A549 (cell line): ENCODE results near the gene RUNX2. TPM values are rescaled to one million over a fixed set of nuclear protein-coding genes. Genes with fewer than 3 reads are reported as not detected.

ENCODE experiments used
- ATAC-seq, 2 experiments: fragments of 200-7000 bp in 1 of 2; fragments of >200 bp in 1 of 2; cut with Nextera tagmentation in 1 of 2; cut with Tn5 transposase in 1 of 2; 3 replicates each; pipeline versions ENCODE4 v1.8.0 to v1.9.1; 2018 to 2020; ENCODE audit warnings: mild to moderate bottlenecking in 1 of 2, moderate library complexity in 1 of 2
- CTCF ChIA-PET: fragments of 300-600 bp; sonication (Branson Sonifier 250); formaldehyde crosslinking; extraction: SDS; loops from one replicate; lab custom pipeline; 2021; ENCODE audit warnings: antibody characterized with exemption, inconsistent platforms; lab: Yijun Ruan, JAX
- POLR2A ChIA-PET: fragments of 350-600 bp; formaldehyde crosslinking; extraction: SDS; loops from one replicate; lab custom pipeline; 2021; ENCODE audit warnings: antibody characterized with exemption, inconsistent platforms; lab: Yijun Ruan, JAX
- DNase-seq, 2 experiments: peaks; one replicate each; pipeline versions ENCODE4 v3.0.0 to v3.0.0-alpha.2; 2011 to 2016; ENCODE audit warnings: low read depth in 1 of 2, low spot score in 1 of 2
- FAIRE-seq: peaks from 2 replicates; lab custom pipeline; 2011; peaks lifted over from hg19 to GRCh38; lab: Jason Lieb, UNC
- H3K27ac ChIP-seq, 2 experiments: fragments of >200 bp; sonication (Bioruptor Twin); formaldehyde crosslinking; 3 replicates each; pipeline ENCODE4 v1.5.1; 2016 to 2017
- H3K4me1 ChIP-seq: fragments of >200 bp; sonication (Bioruptor Twin); formaldehyde crosslinking; 3 replicates; pipeline ENCODE4 v1.6.1; 2016
- H3K4me2 ChIP-seq: fragments of >200 bp; sonication (Bioruptor Twin); formaldehyde crosslinking; 3 replicates; pipeline ENCODE4 v1.6.1; 2016
- H3K4me3 ChIP-seq: fragments of >200 bp; sonication (Bioruptor Twin); formaldehyde crosslinking; 3 replicates; pipeline ENCODE4 v1.5.1; 2016
- H3K9me3 ChIP-seq: fragments of >200 bp; sonication (Bioruptor Twin); formaldehyde crosslinking; 3 replicates; pipeline ENCODE4 v1.6.1; 2016
- BHLHE40 ChIP-seq: IDR thresholded peaks from 2 replicates; pipeline ENCODE4 v1.6.1; 2012; ENCODE audit warnings: low read depth, low read length, inconsistent platforms
- CBX2 ChIP-seq: fragments of 200-600 bp; sonication (generic); IDR thresholded peaks from 2 replicates; pipeline ENCODE4 v1.6.1; 2016; ENCODE audit warnings: low read depth, mild to moderate bottlenecking, borderline replicate concordance
- CBX8 ChIP-seq: fragments of 200-600 bp; sonication (generic); IDR thresholded peaks from 2 replicates; pipeline ENCODE4 v1.6.1; 2016
- ELK1 ChIP-seq: fragments of 150-350 bp; IDR thresholded peaks from 2 replicates; pipeline ENCODE4 v1.6.1; 2014; ENCODE audit warnings: low read depth, mild to moderate bottlenecking, low read length
- EP300 ChIP-seq, 2 experiments: fragments of >200 bp; sonication (Bioruptor Twin); formaldehyde crosslinking; IDR thresholded peaks; 2 replicates in 1 of 2; 3 replicates in 1 of 2; pipeline ENCODE4 v1.6.1; 2016 to 2017
- ESRRA ChIP-seq: fragments of 150-350 bp; IDR thresholded peaks from 2 replicates; pipeline ENCODE4 v1.6.1; 2014; ENCODE audit warnings: mild to moderate bottlenecking, low read length, borderline replicate concordance
- FOXS1 ChIP-seq: fragments of 250-450 bp; sonication (Bioruptor Pico); IDR thresholded peaks from 2 replicates; pipeline ENCODE4 v1.5.0; 2020; ENCODE audit warnings: mild to moderate bottlenecking, moderate library complexity
- HES2 ChIP-seq: fragments of >200 bp; sonication (Bioruptor Twin); formaldehyde crosslinking; IDR thresholded peaks from 2 replicates; pipeline ENCODE4 v1.6.1; 2016
- HOXA7 ChIP-seq: fragments of 250-450 bp; sonication (Bioruptor Pico); IDR thresholded peaks from 2 replicates; pipeline ENCODE4 v1.5.0; 2020; ENCODE audit warnings: mild to moderate bottlenecking, moderate library complexity
- HOXB5 ChIP-seq: fragments of 250-450 bp; sonication (Bioruptor Pico); IDR thresholded peaks from 2 replicates; pipeline ENCODE4 v1.5.0; 2020; ENCODE audit warnings: mild to moderate bottlenecking, moderate library complexity
- JUN ChIP-seq, 2 experiments: fragments of >200 bp; sonication (Bioruptor Twin); formaldehyde crosslinking; IDR thresholded peaks; 2 replicates in 1 of 2; 3 replicates in 1 of 2; pipeline ENCODE4 v1.6.1; 2016 to 2017
- JUNB ChIP-seq: fragments of >200 bp; sonication (Bioruptor Twin); formaldehyde crosslinking; IDR thresholded peaks from 2 replicates; pipeline ENCODE4 v1.6.1; 2016
- KDM1A ChIP-seq: fragments of 200-600 bp; sonication (generic); IDR thresholded peaks from 2 replicates; pipeline ENCODE4 v1.6.1; 2016; ENCODE audit warnings: low read depth, mild to moderate bottlenecking
- MAFK ChIP-seq: fragments of 450-650 bp; IDR thresholded peaks from 2 replicates; pipeline ENCODE4 v1.6.1; 2014; ENCODE audit not compliant: partially characterized antibody
- MAZ ChIP-seq: fragments of 150-350 bp; IDR thresholded peaks from 2 replicates; pipeline ENCODE4 v1.6.1; 2014; ENCODE audit warnings: antibody characterized with exemption, low read depth, low read length, borderline replicate concordance
- PBX3 ChIP-seq: IDR thresholded peaks from 2 replicates; pipeline ENCODE4 v1.6.1; 2012
- RCOR1 ChIP-seq: fragments of 150-350 bp; IDR thresholded peaks from 2 replicates; pipeline ENCODE4 v1.6.1; 2014; ENCODE audit warnings: antibody characterized with exemption, low read length, low read depth
- REST ChIP-seq: fragments of 200-600 bp; sonication (generic); IDR thresholded peaks from 2 replicates; pipeline ENCODE4 v1.6.1; 2016; ENCODE audit warnings: antibody characterized with exemption, mild to moderate bottlenecking, moderate library complexity
- SMC3 ChIP-seq: fragments of >200 bp; sonication (Bioruptor Twin); formaldehyde crosslinking; IDR thresholded peaks from 3 replicates; pipeline ENCODE4 v1.6.1; 2018; ENCODE audit warnings: inconsistent platforms
- SREBF2 ChIP-seq: fragments of 450-650 bp; IDR thresholded peaks from 2 replicates; pipeline ENCODE4 v1.6.1; 2014; ENCODE audit warnings: mild to moderate bottlenecking, moderate library complexity
- TP53 ChIP-seq: fragments of 250-450 bp; sonication (Bioruptor Pico); IDR thresholded peaks from 2 replicates; pipeline ENCODE4 v1.5.0; 2021; ENCODE audit warnings: mild to moderate bottlenecking, moderate library complexity
- ZC3H11A ChIP-seq: fragments of 450-650 bp; IDR thresholded peaks from 2 replicates; pipeline ENCODE4 v1.6.1; 2014; ENCODE audit warnings: antibody characterized with exemption, mild to moderate bottlenecking
- ZNF302 ChIP-seq: fragments of 250-450 bp; sonication (Bioruptor Pico); IDR thresholded peaks from 2 replicates; pipeline ENCODE4 v1.9.0; 2021; ENCODE audit warnings: inconsistent platforms, mild to moderate bottlenecking, moderate library complexity
- WGBS: methylation state at CpG from one replicate; pipeline ENCODE4 v1.1.6; 2017; ENCODE audit errors: missing lambda C conversion rate; 5-methylcytosine and 5-hydroxymethylcytosine counted together
- polyA plus RNA-seq, 4 experiments: library from polyadenylated mRNA; depleted of rRNA in 3 of 4; stranded (reverse); fragments of >200 nt; fragmentation: RNase III in 1 of 4; extraction: RNeasy Plus Mini Kit Qiagen cat#74134 plus additional on column Dnase treatment in 1 of 4; gene quantifications; 2 replicates in 3 of 4; 3 replicates in 1 of 4; pipeline ENCODE4 v1.2.3, GENCODE V29; 2011 to 2017

RUNX2 gene
- polyA plus RNA-seq, 2 of the 4 experiments (the other 2 are of a cell fraction) = 0.13 to 0.83 TPM

GRCh38 chr6:45371924-45372573, 43.9 kb downstream of the RUNX2 start:
- Histone ChIP-seq H3K9me3 (no peaks in the 10 kb centered on the region), H3K4me2 (no peak overlapping the region), H3K4me3 (no peak overlapping the region), H3K4me1 (0 out of 3 replicates have a peak, but pooled peaks cover 4% of the 10 kb centered on the region), H3K27ac (no peak overlapping the region)
- ATAC-seq (no peak), DNase-seq (no peak), FAIRE-seq (no peak)
- POLR2A ChIA-PET = no interaction called here
- CTCF ChIA-PET = interaction anchor here (0.6 to 1.6 kb wide), 2 partner anchors 343 to 426 kb away, joined by 3 to 5 read pairs; no protein-coding TSS in a partner anchor
- TF ChIP-seq EP300 (IDR thresholded peaks at IDR 0.05) = no peak
- TF ChIP-seq REST = no peak
- no peak for TF ChIP-seq RCOR1
- TF ChIP-seq CBX8 = no peak
- no peak for TF ChIP-seq CBX2
- no peak for TF ChIP-seq HES2
- no peak for TF ChIP-seq HOXA7 (CRISPR knock-in tag)
- no peak for TF ChIP-seq JUN (IDR thresholded peaks at IDR 0.05)
- TF ChIP-seq JUNB = no peak
- no peak for TF ChIP-seq ZC3H11A
- WGBS = 89% methylated on average over 3 of the region's 3 CpGs

- CTCF ChIA-PET = interaction anchor here (0.6 to 1.5 kb wide), 3 partner anchors 16 to 720 kb away, joined by 3 to 5 read pairs (median 4); no protein-coding TSS in a partner anchor
- 87% methylated on average over 3 of the region's 3 CpGs for WGBS
- no peak overlapping the region for H3K4me2 ChIP-seq
- DNase-seq (no peak), FAIRE-seq (no peak), ATAC-seq (no peak)
- POLR2A ChIA-PET = no interaction called here
- TF ChIP-seq HOXA7 (CRISPR knock-in tag) (no peak), BHLHE40 (no peak), HOXB5 (no peak), CBX2 (no peak), ZC3H11A (no peak), ZNF302 (no peak), ESRRA (no peak), JUNB (no peak), SREBF2 (no peak), PBX3 (no peak), MAFK (no peak), TP53 (CRISPR knock-in tag) (no peak), MAZ (no peak), KDM1A (no peak), SMC3 (no peak), ELK1 (no peak), FOXS1 (no peak), HES2 (no peak)
- peaks cover 8% of the 10 kb centered on the region; the same call in 1 of the 3 replicates for H3K4me1 ChIP-seq
- H3K4me3 ChIP-seq = no peak overlapping the region
- H3K9me3 ChIP-seq = no peaks in the 10 kb centered on the region
- no peak overlapping the region for H3K27ac ChIP-seq
Observed at GRCh38 chr6:45375449-45375848, 47.3 kb downstream of the RUNX2 start.
